ENCODE data around the gene GALNT1.

Gene GALNT1

GRCh38 chr18:35582899-35583558 is 1.5 kb downstream of the GALNT1 start:
- peak; percentile 32 for DNase-seq (ENCODE audit: low spot score)

GRCh38 chr18:35584735-35585134 is 3.2 kb downstream of the GALNT1 start:
- DNase-seq (ENCODE audit: low spot score) = no peak

- no peak for DNase-seq (ENCODE audit: low spot score)
Observed at GRCh38 chr18:35585608-35586007, 4.1 kb downstream of the GALNT1 start.

- no peak for DNase-seq (ENCODE audit: low spot score)
Observed at GRCh38 chr18:35588122-35588521, 6.6 kb downstream of the GALNT1 start.

- DNase-seq (ENCODE audit: low spot score) = no peak
Observed at GRCh38 chr18:35588995-35589394, 7.5 kb downstream of the GALNT1 start.

- no peak for DNase-seq (ENCODE audit: low spot score)
Observed at GRCh38 chr18:35589546-35589945, 8.0 kb downstream of the GALNT1 start.

- DNase-seq (ENCODE audit: low spot score) = no peak
Observed at GRCh38 chr18:35590935-35591334, 9.4 kb downstream of the GALNT1 start.

GRCh38 chr18:35592298-35592697 is 10.8 kb downstream of the GALNT1 start:
- no peak for DNase-seq (ENCODE audit: low spot score)

- DNase-seq (ENCODE audit: low spot score) = no peak
Observed at GRCh38 chr18:35593859-35594258, 12.3 kb downstream of the GALNT1 start.

- DNase-seq (ENCODE audit: low spot score) = no peak
Observed at GRCh38 chr18:35597758-35598157, 16.2 kb downstream of the GALNT1 start.

GRCh38 chr18:35602193-35602820 is 20.8 kb downstream of the GALNT1 start:
- no peak for DNase-seq (ENCODE audit: low spot score)

GRCh38 chr18:35603008-35603407 is 21.5 kb downstream of the GALNT1 start:
- DNase-seq (ENCODE audit: low spot score) = no peak

GRCh38 chr18:35603528-35603927 is 22.0 kb downstream of the GALNT1 start:
- no peak for DNase-seq (ENCODE audit: low spot score)

GRCh38 chr18:35604369-35604768 is 22.8 kb downstream of the GALNT1 start:
- no peak for DNase-seq (ENCODE audit: low spot score)

GRCh38 chr18:35605686-35606417 is 24.3 kb downstream of the GALNT1 start:
- no peak for DNase-seq (ENCODE audit: low spot score)

GRCh38 chr18:35609236-35609635 is 27.7 kb downstream of the GALNT1 start:
- DNase-seq (ENCODE audit: low spot score) = no peak

- DNase-seq (ENCODE audit: low spot score) = no peak
Observed at GRCh38 chr18:35610089-35610488, 28.5 kb downstream of the GALNT1 start.

GRCh38 chr18:35610724-35611123 is 29.2 kb downstream of the GALNT1 start:
- no peak for DNase-seq (ENCODE audit: low spot score)

- DNase-seq (ENCODE audit: low spot score) = no peak
Observed at GRCh38 chr18:35611518-35611917, 30.0 kb downstream of the GALNT1 start.

- no peak for DNase-seq (ENCODE audit: low spot score)
Observed at GRCh38 chr18:35616074-35616473, 34.5 kb downstream of the GALNT1 start.

- no peak for DNase-seq (ENCODE audit: low spot score)
Observed at GRCh38 chr18:35616664-35617423, 35.3 kb downstream of the GALNT1 start.

GRCh38 chr18:35617865-35618264 is 36.3 kb downstream of the GALNT1 start:
- no peak for DNase-seq (ENCODE audit: low spot score)

GRCh38 chr18:35618289-35618688 is 36.7 kb downstream of the GALNT1 start:
- no peak for DNase-seq (ENCODE audit: low spot score)

Data from cerebellar cortex (tissue), 1 donor.